Measurements from ENCODE around the gene PRMT3.

Gene PRMT3

GRCh38 chr11:20387261-20388095 is at the start of gene PRMT3:
TSS of gene PRMT3 (plus strand) at chr11:20387716. CDS start at chr11:20387747, 31 bp downstream.
- Mint-ChIP-seq H3K4me1 (peaks cover 11% of the 10 kb centered on the region), H3K36me3 (ENCODE audit: low read depth) (peaks cover 9% of the 10 kb centered on the region), H3K4me3 (peak within 1 kb of the TSS; percentile 98 to 99 (median 99)), H3K27me3 (ENCODE audit: low read depth) (no peaks in the 10 kb centered on the region), H3K27ac (peak within 1 kb of the TSS; percentile 94 to 100 (median 97)), H3K9me3 (no peaks in the 10 kb centered on the region)
- peak in 1 of 3 experiments; percentile 99 for TF ChIP-seq CTCF (IDR thresholded peaks at IDR 0.05; ENCODE audit: unreplicated experiment in 3 of 3)

GRCh38 chr11:20342347-20343141 is 45.0 kb upstream of the PRMT3 start:
- TF ChIP-seq CTCF (IDR thresholded peaks at IDR 0.05; ENCODE audit: unreplicated experiment in 3 of 3): no peak
- no peaks in the 10 kb centered on the region for H3K36me3 Mint-ChIP-seq (ENCODE audit: low read depth)
- peaks cover 21% of the 10 kb centered on the region for H3K27me3 Mint-ChIP-seq (ENCODE audit: low read depth)

GRCh38 chr11:20351136-20351535 is 36.4 kb upstream of the PRMT3 start:
- Mint-ChIP-seq H3K4me1 (peaks cover 5% of the 10 kb centered on the region), H3K9me3 (no peaks in the 10 kb centered on the region), H3K27ac (no peak overlapping the region), H3K36me3 (ENCODE audit: low read depth) (no peaks in the 10 kb centered on the region), H3K4me3 (no peak overlapping the region), H3K27me3 (ENCODE audit: low read depth) (peaks cover 4% of the 10 kb centered on the region)
- no peak for TF ChIP-seq CTCF (IDR thresholded peaks at IDR 0.05; ENCODE audit: unreplicated experiment in 3 of 3)

More at GRCh38 chr11:20342347-20343141, 45.0 kb upstream of the PRMT3 start:
- no peak overlapping the region for H3K4me3 Mint-ChIP-seq
- H3K27ac Mint-ChIP-seq: no peak overlapping the region
- H3K9me3 Mint-ChIP-seq: peaks cover 5% of the 10 kb centered on the region
- peaks cover 11% of the 10 kb centered on the region for H3K4me1 Mint-ChIP-seq

GRCh38 chr11:20351751-20352262 is 35.7 kb upstream of the PRMT3 start:
- no peak for TF ChIP-seq CTCF (IDR thresholded peaks at IDR 0.05; ENCODE audit: unreplicated experiment in 3 of 3)
- Mint-ChIP-seq H3K4me3 (no peak overlapping the region), H3K27ac (no peak overlapping the region), H3K27me3 (ENCODE audit: low read depth) (peaks cover 4% of the 10 kb centered on the region), H3K36me3 (ENCODE audit: low read depth) (no peaks in the 10 kb centered on the region), H3K4me1 (peaks cover 5% of the 10 kb centered on the region), H3K9me3 (no peaks in the 10 kb centered on the region)

GRCh38 chr11:20353829-20354434 is 33.6 kb upstream of the PRMT3 start:
- no peak overlapping the region for H3K4me3 Mint-ChIP-seq
- H3K27me3 Mint-ChIP-seq (ENCODE audit: low read depth): peaks cover 4% of the 10 kb centered on the region
- no peak overlapping the region for H3K27ac Mint-ChIP-seq
- peaks cover 5% of the 10 kb centered on the region for H3K4me1 Mint-ChIP-seq
- H3K9me3 Mint-ChIP-seq: no peaks in the 10 kb centered on the region
- H3K36me3 Mint-ChIP-seq (ENCODE audit: low read depth): no peaks in the 10 kb centered on the region
- peak; percentile 71 to 89 (median 85) for TF ChIP-seq CTCF (IDR thresholded peaks at IDR 0.05; ENCODE audit: unreplicated experiment in 3 of 3)

Data from nephron (organoid).